Progenitor cell of endocrine pancreas (in vitro differentiated cells): Measurements from ENCODE around the gene ITPKC. TPM values are rescaled to one million over a fixed set of nuclear protein-coding genes. Genes with fewer than 3 reads are reported as not detected.
"Not testable (repeated sequence)": the region's sequence is repeated elsewhere in the genome, so short reads cannot be mapped to it uniquely, and the experiment has no call there.

Experiments used
- DNase-seq: peaks from one replicate; pipeline ENCODE4 v3.0.0; 2021; ENCODE audit warnings: low spot score; ENCODE audit not compliant: unreplicated experiment
- H3K27ac Mint-ChIP-seq: 2 replicates; pipeline ENCODE4 v1.8.0; 2021; ENCODE audit warnings: mild to moderate bottlenecking, moderate library complexity, mixed read lengths
- H3K27me3 Mint-ChIP-seq: 2 replicates; pipeline ENCODE4 v1.8.0; 2021; ENCODE audit warnings: mixed read lengths
- H3K36me3 Mint-ChIP-seq: 2 replicates; pipeline ENCODE4 v1.8.0; 2022; ENCODE audit warnings: mixed read lengths; ENCODE audit not compliant: insufficient read depth
- H3K4me1 Mint-ChIP-seq: 2 replicates; pipeline ENCODE4 v1.8.0; 2021; ENCODE audit warnings: low read depth, mixed read lengths
- H3K4me3 Mint-ChIP-seq: 2 replicates; pipeline ENCODE4 v1.8.0; 2021; ENCODE audit warnings: low read depth, mild to moderate bottlenecking, moderate library complexity, mixed read lengths
- H3K9me3 Mint-ChIP-seq: 2 replicates; pipeline ENCODE4 v1.8.0; 2021; ENCODE audit warnings: low read depth, mixed read lengths
- CTCF ChIP-seq: fragments of 200-600 bp; sonication (generic); IDR thresholded peaks from one replicate; pipeline ENCODE4 v1.5.0; 2021; ENCODE audit warnings: antibody characterized with exemption, mild to moderate bottlenecking; ENCODE audit not compliant: unreplicated experiment
- total RNA-seq: library from RNA; stranded (reverse); gene quantifications from 2 replicates; pipeline ENCODE4 v1.2.1, GENCODE V29; 2021

ITPKC gene
- total RNA-seq, 1 donor from 2014 or later = 20.1 TPM

- no peak for TF ChIP-seq CTCF
- Mint-ChIP-seq H3K9me3 (no peaks in the 10 kb centered on the region), H3K27me3 (no peaks in the 10 kb centered on the region), H3K4me3 (no peak overlapping the region), H3K27ac (peak overlapping the region; percentile 87), H3K4me1 (no peaks in the 10 kb centered on the region), H3K36me3 (peaks cover 35% of the 10 kb centered on the region)
- DNase-seq = no peak
Observed at GRCh38 chr19:40763963-40764362, 47.1 kb downstream of the ITPKC start.

- peaks cover 34% of the 10 kb centered on the region for H3K36me3 Mint-ChIP-seq
Observed at GRCh38 chr19:40766385-40766784, 49.5 kb downstream of the ITPKC start.

GRCh38 chr19:40768869-40769268 is 52.0 kb downstream of the ITPKC start:
- no peak for DNase-seq
- Mint-ChIP-seq H3K27ac (no peak overlapping the region), H3K4me3 (no peak overlapping the region), H3K4me1 (no peaks in the 10 kb centered on the region), H3K27me3 (no peaks in the 10 kb centered on the region), H3K9me3 (peaks cover 4% of the 10 kb centered on the region), H3K36me3 (peaks cover 29% of the 10 kb centered on the region)
- no peak for TF ChIP-seq CTCF

More at GRCh38 chr19:40766385-40766784, 49.5 kb downstream of the ITPKC start:
- not testable (repeated sequence) for H3K9me3 Mint-ChIP-seq, H3K27me3 Mint-ChIP-seq, H3K27ac Mint-ChIP-seq, DNase-seq, H3K4me1 Mint-ChIP-seq, H3K4me3 Mint-ChIP-seq

GRCh38 chr19:40771101-40771862 is 54.4 kb downstream of the ITPKC start:
- not testable (repeated sequence) for H3K4me3 Mint-ChIP-seq, H3K4me1 Mint-ChIP-seq, H3K27ac Mint-ChIP-seq, H3K27me3 Mint-ChIP-seq, DNase-seq, H3K9me3 Mint-ChIP-seq
- peaks cover 15% of the 10 kb centered on the region for H3K36me3 Mint-ChIP-seq

- H3K4me1 Mint-ChIP-seq = peaks cover 10% of the 10 kb centered on the region
- DNase-seq = no peak
- peak within 1 kb of the TSS; percentile 78 for H3K27ac Mint-ChIP-seq
- TF ChIP-seq CTCF = no peak
- peaks cover 11% of the 10 kb centered on the region for H3K36me3 Mint-ChIP-seq
- no peak within 1 kb of the TSS for H3K4me3 Mint-ChIP-seq
- H3K27me3 Mint-ChIP-seq = no peaks in the 10 kb centered on the region
- H3K9me3 Mint-ChIP-seq = peaks cover 4% of the 10 kb centered on the region
Observed at GRCh38 chr19:40774916-40775631, 58.2 kb downstream of the ITPKC start, which contains the start of gene MIA. Gene MIA, plus strand, starts transcription at chr19:40775521. Its CDS starts 22 bp downstream, at chr19:40775543.

- peaks cover 4% of the 10 kb centered on the region for H3K9me3 Mint-ChIP-seq
- TF ChIP-seq CTCF = no peak
- H3K27me3 Mint-ChIP-seq = no peaks in the 10 kb centered on the region
- DNase-seq = no peak
- peaks cover 10% of the 10 kb centered on the region for H3K4me1 Mint-ChIP-seq
- H3K36me3 Mint-ChIP-seq = peaks cover 8% of the 10 kb centered on the region
- peak overlapping the region; percentile 78 for H3K27ac Mint-ChIP-seq
- H3K4me3 Mint-ChIP-seq = no peak overlapping the region
Observed at GRCh38 chr19:40775632-40776022, 58.7 kb downstream of the ITPKC start.
